GM18517 (cell line): ENCODE data around the gene SLC38A9.
A peak's percentile ranks its signal among the peaks of the same experiment; 100 is the strongest.
"Not testable (repeated sequence)": the region's sequence is repeated elsewhere in the genome, so short reads cannot be mapped to it uniquely, and the experiment has no call there.

Source experiments
- ATAC-seq: cut with Tn5 transposase; IDR thresholded peaks from one replicate; pipeline ENCODE4 v1.9.1; 2021; ENCODE audit warnings: mild to moderate bottlenecking, moderate library complexity; ENCODE audit not compliant: unreplicated experiment

The SLC38A9 gene

GRCh38 chr5:55708732-55709131 is 3.4 kb downstream of the SLC38A9 start:
- ATAC-seq = no peak

GRCh38 chr5:55706230-55706629 is 5.9 kb downstream of the SLC38A9 start:
- ATAC-seq = no peak

- ATAC-seq = peak; percentile 39
Measured at GRCh38 chr5:55702598-55703345, 9.4 kb downstream of the SLC38A9 start.

GRCh38 chr5:55701462-55702103 is 10.5 kb downstream of the SLC38A9 start:
- ATAC-seq = no peak

DNA sequence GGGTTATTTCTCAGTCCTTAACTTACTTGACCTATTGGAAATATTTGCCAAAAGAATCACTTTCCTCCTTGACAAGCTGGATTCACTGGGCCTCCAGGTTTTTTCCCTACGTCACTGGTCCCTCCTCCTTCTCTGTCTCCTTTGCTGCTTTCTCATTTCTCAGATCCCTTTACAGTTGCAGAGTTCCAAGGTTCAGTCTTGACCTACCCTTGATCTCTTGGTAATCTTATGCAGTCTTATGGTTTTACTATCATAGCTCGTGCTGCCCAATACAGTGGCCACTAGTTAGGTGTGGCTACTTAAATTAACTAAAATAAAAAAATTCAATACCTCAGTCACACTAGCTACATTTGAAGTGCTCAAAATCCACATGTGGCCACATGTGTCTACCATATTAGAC is 11.4 kb downstream of the SLC38A9 start:
- no peak for ATAC-seq

DNA sequence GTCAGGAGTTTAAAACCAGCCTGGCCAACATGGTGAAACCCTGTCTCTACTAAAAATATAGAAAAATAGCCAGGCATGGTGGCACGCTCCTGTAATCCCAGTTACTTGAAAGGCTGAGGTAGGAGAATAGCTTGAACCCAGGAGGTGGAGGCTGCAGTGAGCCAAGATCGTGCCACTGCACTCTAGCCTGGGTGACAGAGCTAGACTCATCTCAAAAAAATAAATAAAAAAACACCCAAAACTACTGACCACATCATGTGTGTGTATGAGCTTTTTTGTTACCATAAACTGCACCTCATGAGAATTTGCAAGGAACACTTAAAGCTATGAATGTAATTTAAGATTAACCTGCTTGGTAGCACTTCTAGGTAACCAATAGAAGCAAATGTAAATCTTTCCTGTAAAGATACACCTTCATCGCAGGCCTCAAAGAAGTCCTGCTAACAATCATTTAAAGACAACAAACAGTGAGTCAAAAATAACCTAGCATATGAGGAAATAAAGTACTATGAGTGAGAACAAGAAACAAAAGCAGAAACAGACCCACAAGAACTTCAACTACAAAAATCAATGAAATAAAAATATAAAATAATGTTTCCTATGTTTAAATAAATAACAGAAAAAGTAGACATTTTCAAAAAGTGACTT is 13.0 kb downstream of the SLC38A9 start:
- ATAC-seq = no peak

- not testable (repeated sequence) for ATAC-seq
Measured at GRCh38 chr5:55696704-55697103, 15.4 kb downstream of the SLC38A9 start.

GRCh38 chr5:55694152-55694830 is 17.8 kb downstream of the SLC38A9 start:
- ATAC-seq = no peak

DNA sequence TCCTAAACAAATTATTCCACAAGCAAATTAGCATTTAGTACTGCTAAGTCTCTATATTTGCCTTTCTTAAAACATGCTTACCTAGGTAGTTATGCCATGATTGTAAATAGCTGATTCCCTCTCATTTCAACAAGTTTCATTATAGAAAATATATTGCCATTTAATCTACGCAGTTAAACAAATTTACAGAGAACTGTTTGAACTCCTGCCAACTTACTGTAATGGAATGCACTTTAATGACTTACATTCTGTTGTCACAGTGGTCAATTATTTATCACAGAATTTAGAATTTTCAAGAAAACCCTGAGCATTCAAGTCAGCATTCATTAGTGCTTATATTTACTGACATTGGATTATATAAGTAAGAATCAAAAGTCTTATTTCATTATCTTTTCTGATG is 19.6 kb downstream of the SLC38A9 start:
- ATAC-seq = no peak

GRCh38 chr5:55692106-55692417 is 20.1 kb downstream of the SLC38A9 start:
- ATAC-seq = no peak

DNA sequence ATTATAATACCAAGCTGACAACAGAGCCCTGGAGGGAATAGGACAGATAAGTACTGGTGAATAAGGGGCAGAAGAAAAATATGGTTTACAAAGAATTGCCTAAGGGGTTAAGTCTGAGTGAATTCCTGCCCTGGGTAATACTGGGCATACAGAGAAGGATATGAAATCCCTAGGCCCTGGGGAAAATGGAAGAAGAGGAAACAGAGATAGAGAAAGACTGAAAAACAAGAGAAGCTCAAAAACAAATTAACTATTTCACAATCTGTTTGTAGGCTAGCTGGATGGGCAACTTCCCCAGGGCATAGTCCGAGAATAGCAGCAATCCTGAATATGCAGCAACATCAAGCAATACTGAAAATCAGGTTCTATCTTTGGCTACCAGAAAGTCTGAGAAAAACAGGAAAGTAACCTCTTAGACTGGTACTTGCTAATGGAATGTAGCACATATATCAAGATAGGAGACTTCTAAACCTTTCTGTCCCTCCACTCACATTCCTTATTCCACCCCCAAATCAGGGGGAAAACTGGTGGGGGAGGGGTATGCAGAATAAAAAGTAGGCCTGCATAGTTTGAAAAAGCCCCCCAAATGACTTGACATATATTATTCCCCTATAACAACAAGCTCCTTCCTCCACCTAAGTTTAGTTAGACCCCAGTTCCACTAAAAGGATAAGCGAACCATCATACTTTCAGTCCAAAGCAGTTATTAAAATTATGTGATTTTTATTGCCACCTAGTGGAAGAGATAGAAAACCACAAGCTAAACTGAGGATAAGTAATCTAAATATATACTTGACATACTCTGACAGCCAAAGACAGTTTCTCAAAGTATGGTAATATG is 20.6 kb downstream of the SLC38A9 start:
- ATAC-seq = no peak

GRCh38 chr5:55682071-55682470 is 30.1 kb downstream of the SLC38A9 start:
- ATAC-seq = no peak

- ATAC-seq = no peak
Measured at GRCh38 chr5:55681301-55681700, 30.8 kb downstream of the SLC38A9 start.

- ATAC-seq = no peak
Measured at GRCh38 chr5:55680353-55680752, 31.8 kb downstream of the SLC38A9 start.

DNA sequence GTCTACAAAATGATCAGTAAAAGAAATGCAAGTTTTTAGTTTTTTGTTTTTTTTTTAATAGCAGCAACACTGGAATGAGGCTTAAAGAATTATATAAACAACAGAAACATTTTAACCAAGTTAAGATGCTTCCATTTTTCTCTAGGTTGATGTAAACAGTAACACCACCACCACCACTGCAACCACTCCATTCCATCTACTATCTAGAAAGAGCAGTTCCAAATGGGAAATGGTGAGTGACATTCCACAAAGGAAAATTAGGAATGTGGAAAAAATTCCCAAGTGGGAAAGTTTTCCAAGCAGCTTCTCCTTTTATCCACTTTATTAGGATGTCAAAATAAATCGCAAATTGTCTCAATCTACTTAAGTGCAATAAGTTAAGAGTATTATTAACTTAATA is 32.6 kb downstream of the SLC38A9 start:
- no peak for ATAC-seq

GRCh38 chr5:55675119-55675518 is 37.0 kb downstream of the SLC38A9 start:
- no peak for ATAC-seq

DNA sequence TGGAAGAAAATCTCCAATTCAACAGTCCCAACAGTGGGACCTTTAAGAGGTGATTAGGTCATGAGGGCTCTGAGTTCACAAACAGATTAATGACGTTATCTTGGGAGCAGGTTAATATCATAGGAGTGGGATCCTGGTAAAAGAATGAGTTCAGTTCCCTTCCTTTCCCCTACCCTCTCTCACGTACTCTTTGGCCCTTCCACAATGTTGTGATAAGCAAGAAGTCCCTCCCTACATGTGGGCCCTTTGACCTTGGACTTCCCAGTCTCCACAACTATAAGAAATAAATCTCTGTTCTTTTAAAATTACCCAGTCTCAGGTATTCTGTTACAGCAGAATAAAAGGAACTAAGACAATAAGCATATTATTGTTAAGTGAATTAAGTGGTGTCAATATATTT is 37.8 kb downstream of the SLC38A9 start:
- no peak for ATAC-seq

- no peak for ATAC-seq
Measured at GRCh38 chr5:55672477-55672911, 39.6 kb downstream of the SLC38A9 start.

DNA sequence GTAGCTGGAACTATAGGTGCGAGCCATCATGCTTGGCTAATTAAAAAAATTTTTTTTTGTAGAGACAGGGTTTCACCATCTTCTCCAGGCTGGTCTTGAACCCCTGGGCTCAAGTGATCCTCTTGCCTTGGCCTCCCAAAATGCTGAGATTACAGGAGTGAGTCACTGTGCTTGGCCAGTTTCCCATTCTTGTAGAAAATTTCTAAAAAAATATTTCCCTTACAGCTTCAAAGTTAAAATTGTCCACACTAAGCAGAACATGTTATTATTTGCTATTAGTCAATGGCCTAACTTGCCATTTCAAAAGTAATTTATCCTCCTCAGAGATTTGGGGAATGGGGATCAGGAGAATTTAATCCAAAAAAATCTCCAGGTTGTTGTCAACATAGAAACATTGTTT is 40.1 kb downstream of the SLC38A9 start:
- no peak for ATAC-seq

DNA sequence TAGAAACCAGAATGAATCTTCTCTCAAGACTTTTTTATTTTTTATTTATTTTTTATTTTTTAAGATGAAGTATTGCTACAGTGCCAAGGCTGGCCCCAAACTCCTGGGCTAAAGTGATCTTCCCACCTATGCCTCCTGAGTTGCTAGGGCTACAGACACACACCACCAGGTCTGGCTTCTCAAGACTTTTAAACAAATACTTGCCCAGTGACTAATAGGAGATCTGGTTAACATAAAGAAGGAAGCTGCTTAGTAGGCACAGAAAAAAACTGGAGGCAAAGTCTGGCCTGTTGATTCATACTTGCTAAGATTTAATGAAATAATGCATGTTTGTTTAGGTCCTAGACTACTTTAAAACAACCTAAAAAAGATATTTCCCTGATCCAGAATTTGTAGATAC is 43.8 kb downstream of the SLC38A9 start:
- no peak for ATAC-seq

- ATAC-seq = no peak
Measured at GRCh38 chr5:55667938-55668337, 44.2 kb downstream of the SLC38A9 start.
